IMR-90 (cell line): ENCODE measurements around the gene HS6ST3.
"Not testable (repeated sequence)": the region's sequence is repeated elsewhere in the genome, so short reads cannot be mapped to it uniquely, and the experiment has no call there.

Source experiments
- MAZ ChIP-seq: IDR thresholded peaks from 2 replicates; pipeline ENCODE4 v1.6.1; 2012; ENCODE audit warnings: low read depth, mild to moderate bottlenecking, low read length, improper control_type of control experiment, moderate library complexity, borderline replicate concordance
- NFE2L2 ChIP-seq: fragments of 150-350 bp; IDR thresholded peaks from 2 replicates; pipeline ENCODE4 v1.6.1; 2016; ENCODE audit warnings: low read depth, mild to moderate bottlenecking, low read length
- POLR2A ChIP-seq: IDR thresholded peaks from 2 replicates; pipeline ENCODE4 v1.6.1; 2012; ENCODE audit warnings: mild to moderate bottlenecking, low read depth, low read length
- RFX5 ChIP-seq: IDR thresholded peaks from 2 replicates; pipeline ENCODE4 v1.8.0; 2012; ENCODE audit warnings: low read depth, mild to moderate bottlenecking, low read length, moderate library complexity
- TF ChIP-seq, protein P1 (sequence below): conservative IDR thresholded peaks from 2 replicates; pipeline ENCODE4 v1.5.1; 2012; ENCODE audit warnings: mild to moderate bottlenecking, low read depth, low read length, improper control_type of control experiment
- TF ChIP-seq, protein P2 (sequence below): fragments of 150-350 bp; IDR thresholded peaks from 2 replicates; pipeline ENCODE4 v1.6.1; 2017; ENCODE audit warnings: mild to moderate bottlenecking, antibody characterized with exemption, low read length, low read depth

DNA sequence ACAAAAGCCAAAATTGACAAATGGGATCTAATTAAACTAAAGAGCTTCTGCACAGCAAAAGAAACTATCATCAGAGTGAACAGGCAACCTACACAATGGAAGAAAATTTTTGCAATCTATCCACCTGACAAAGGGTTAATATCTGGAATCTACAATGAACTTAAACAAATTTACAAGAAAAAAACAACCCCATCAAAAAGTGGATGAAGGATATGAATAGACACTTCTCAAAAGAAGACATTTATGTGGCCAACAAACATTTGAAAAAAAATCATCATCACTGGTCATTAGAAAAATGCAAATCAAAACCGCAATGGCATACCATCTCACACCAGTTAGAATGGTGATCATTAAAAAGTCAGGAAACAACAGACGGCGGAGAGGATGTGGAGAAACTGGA, 688.4 kb downstream of the HS6ST3 start:
- not testable (repeated sequence) for TF ChIP-seq RFX5, POLR2A, NFE2L2, MAZ
- TF ChIP-seq, protein P1, sequence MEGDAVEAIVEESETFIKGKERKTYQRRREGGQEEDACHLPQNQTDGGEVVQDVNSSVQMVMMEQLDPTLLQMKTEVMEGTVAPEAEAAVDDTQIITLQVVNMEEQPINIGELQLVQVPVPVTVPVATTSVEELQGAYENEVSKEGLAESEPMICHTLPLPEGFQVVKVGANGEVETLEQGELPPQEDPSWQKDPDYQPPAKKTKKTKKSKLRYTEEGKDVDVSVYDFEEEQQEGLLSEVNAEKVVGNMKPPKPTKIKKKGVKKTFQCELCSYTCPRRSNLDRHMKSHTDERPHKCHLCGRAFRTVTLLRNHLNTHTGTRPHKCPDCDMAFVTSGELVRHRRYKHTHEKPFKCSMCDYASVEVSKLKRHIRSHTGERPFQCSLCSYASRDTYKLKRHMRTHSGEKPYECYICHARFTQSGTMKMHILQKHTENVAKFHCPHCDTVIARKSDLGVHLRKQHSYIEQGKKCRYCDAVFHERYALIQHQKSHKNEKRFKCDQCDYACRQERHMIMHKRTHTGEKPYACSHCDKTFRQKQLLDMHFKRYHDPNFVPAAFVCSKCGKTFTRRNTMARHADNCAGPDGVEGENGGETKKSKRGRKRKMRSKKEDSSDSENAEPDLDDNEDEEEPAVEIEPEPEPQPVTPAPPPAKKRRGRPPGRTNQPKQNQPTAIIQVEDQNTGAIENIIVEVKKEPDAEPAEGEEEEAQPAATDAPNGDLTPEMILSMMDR, result not testable (repeated sequence)
- TF ChIP-seq, protein P2, sequence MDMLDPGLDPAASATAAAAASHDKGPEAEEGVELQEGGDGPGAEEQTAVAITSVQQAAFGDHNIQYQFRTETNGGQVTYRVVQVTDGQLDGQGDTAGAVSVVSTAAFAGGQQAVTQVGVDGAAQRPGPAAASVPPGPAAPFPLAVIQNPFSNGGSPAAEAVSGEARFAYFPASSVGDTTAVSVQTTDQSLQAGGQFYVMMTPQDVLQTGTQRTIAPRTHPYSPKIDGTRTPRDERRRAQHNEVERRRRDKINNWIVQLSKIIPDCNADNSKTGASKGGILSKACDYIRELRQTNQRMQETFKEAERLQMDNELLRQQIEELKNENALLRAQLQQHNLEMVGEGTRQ, result not testable (repeated sequence)
